Keratinocyte (primary cell): ENCODE results near the gene C17orf58. TPM values are rescaled to one million over a fixed set of nuclear protein-coding genes. Genes with fewer than 3 reads are reported as not detected.

ENCODE experiments used
- DNase-seq: peaks from one replicate; pipeline ENCODE4 v3.0.0-alpha.2; 2011; ENCODE audit warnings: low read depth, missing footprints, low spot score
- FAIRE-seq: peaks from 2 replicates; lab custom pipeline; 2011; peaks lifted over from hg19 to GRCh38; lab: Jason Lieb, UNC
- H2AFZ ChIP-seq: 2 replicates; pipeline ENCODE4 v1.6.0; 2012; ENCODE audit warnings: low read length, control low read depth, inconsistent platforms; ENCODE audit not compliant: control insufficient read depth
- H3K27ac ChIP-seq: 2 replicates; pipeline ENCODE4 v1.5.1; 2011; ENCODE audit warnings: low read length; ENCODE audit not compliant: control insufficient read depth, insufficient read depth
- H3K27me3 ChIP-seq: 3 replicates; pipeline ENCODE4 v1.6.0; 2011; ENCODE audit warnings: low read length; ENCODE audit not compliant: control insufficient read depth, insufficient read depth; ENCODE audit errors: extremely low read depth
- H3K36me3 ChIP-seq, 2 experiments: 2 replicates in 1 of 2; 3 replicates in 1 of 2; pipeline ENCODE4 v1.5.1; 2011; ENCODE audit warnings: low read length in 2 of 2, mild to moderate bottlenecking in 1 of 2; ENCODE audit not compliant: control insufficient read depth in 2 of 2, insufficient read depth in 2 of 2; ENCODE audit errors: extremely low read depth in 1 of 2
- H3K4me1 ChIP-seq: 3 replicates; pipeline ENCODE4 v1.5.1; 2011; ENCODE audit warnings: low read length; ENCODE audit not compliant: control insufficient read depth, insufficient read depth; ENCODE audit errors: extremely low read depth
- H3K4me2 ChIP-seq: 3 replicates; pipeline ENCODE4 v1.6.0; 2011; ENCODE audit warnings: low read depth, low read length; ENCODE audit not compliant: control insufficient read depth, insufficient read depth; ENCODE audit errors: extremely low read depth
- H3K4me3 ChIP-seq, 3 experiments: fragments of 200-600 bp in 1 of 3; sonication (generic) in 1 of 3; 2 replicates in 2 of 3; 3 replicates in 1 of 3; pipeline ENCODE4 v1.5.1; 2011 to 2016; ENCODE audit warnings: low read length in 3 of 3, mild to moderate bottlenecking in 3 of 3, control low read depth in 2 of 3, inconsistent platforms in 1 of 3, low read depth in 1 of 3, mixed read lengths in 1 of 3, mixed run types in 1 of 3, moderate library complexity in 1 of 3; ENCODE audit not compliant: control insufficient read depth in 2 of 3, insufficient read depth in 2 of 3; ENCODE audit errors: extremely low read depth in 1 of 3
- H3K79me2 ChIP-seq: 2 replicates; pipeline ENCODE4 v1.6.0; 2012; ENCODE audit warnings: low read length; ENCODE audit not compliant: control insufficient read depth, insufficient read depth
- H3K9ac ChIP-seq: 3 replicates; pipeline ENCODE4 v1.6.0; 2011; ENCODE audit warnings: low read length; ENCODE audit not compliant: control insufficient read depth, insufficient read depth; ENCODE audit errors: extremely low read depth
- H3K9me1 ChIP-seq: 3 replicates; pipeline ENCODE4 v1.6.0; 2011; ENCODE audit warnings: low read length; ENCODE audit not compliant: control insufficient read depth, insufficient read depth; ENCODE audit errors: extremely low read depth
- H3K9me3 ChIP-seq: 2 replicates; pipeline ENCODE4 v1.5.1; 2012; ENCODE audit warnings: low read depth, low read length; ENCODE audit not compliant: control insufficient read depth
- H4K20me1 ChIP-seq: 3 replicates; pipeline ENCODE4 v1.6.0; 2011; ENCODE audit warnings: low read length; ENCODE audit not compliant: control insufficient read depth, insufficient read depth; ENCODE audit errors: extremely low read depth
- CTCF ChIP-seq, 3 experiments: IDR thresholded peaks in 1 of 3; conservative IDR thresholded peaks in 1 of 3; optimal IDR thresholded peaks in 1 of 3; 2 replicates in 2 of 3; 3 replicates in 1 of 3; pipeline versions ENCODE3 to v1.5.1; 2011; ENCODE audit warnings: low read length in 3 of 3, mild to moderate bottlenecking in 3 of 3, moderate library complexity in 2 of 3, control low read depth in 1 of 3, inconsistent platforms in 1 of 3; ENCODE audit not compliant: insufficient read depth in 2 of 3; ENCODE audit errors: extremely low read depth in 1 of 3
- EZH2 ChIP-seq: IDR thresholded peaks from one replicate; pipeline ENCODE4 v1.6.1; 2012; ENCODE audit warnings: inconsistent platforms, mild to moderate bottlenecking, low read length, moderate library complexity
- dilution Hi-C: fragments of 300-500 bp; cut with MboI; formaldehyde crosslinking; loops from one replicate; pipeline ENCODE4 v1.7.0; 2020; ENCODE audit warnings: low sequenced_read_pairs; ENCODE audit not compliant: extremely low pct_ligation_motif_present
- polyA plus RNA-seq, 5 experiments: library from polyadenylated mRNA; depleted of rRNA in 3 of 5; stranded (reverse) in 3 of 5; stranded (forward) in 1 of 5; unstranded in 1 of 5; fragments of >200 nt; gene quantifications; 1 replicate in 1 of 5; 2 replicates in 3 of 5; 3 replicates in 1 of 5; pipeline versions ENCODE4 v1.2.1 to v1.2.3, GENCODE V29; 2011 to 2012; ENCODE audit warnings: missing spikeins in 2 of 5, low read depth in 1 of 5, low replicate concordance in 1 of 5

C17orf58 gene
- polyA plus RNA-seq, 1 donor (not counting 4 experiments of a cell fraction or from before 2014, with no cell fraction given): 6.1 TPM

- H4K20me1 ChIP-seq: no peaks in the 10 kb centered on the region
- H3K4me1 ChIP-seq: peaks cover 1% of the 10 kb centered on the region
- DNase-seq: no peak
- H3K9me1 ChIP-seq: no peaks in the 10 kb centered on the region
- TF ChIP-seq CTCF (optimal IDR thresholded peaks at IDR 0.05 in 1 of 3, IDR thresholded peaks at IDR 0.05 in 1 of 3, conservative IDR thresholded peaks at IDR 0.05 in 1 of 3; ENCODE audit: extremely low read depth in 1 of 3, insufficient read depth in 2 of 3, low read length in 3 of 3): no peak
- TF ChIP-seq EZH2: no peak
- no peaks in the 10 kb centered on the region for H3K79me2 ChIP-seq
- H3K27ac ChIP-seq: no peak overlapping the region
- H3K4me2 ChIP-seq: no peak overlapping the region
- H3K9me3 ChIP-seq: no peaks in the 10 kb centered on the region
- no peak overlapping the region for H2AFZ ChIP-seq
- no peak for FAIRE-seq
- dilution Hi-C loops: no loop called here
- no peak overlapping the region for H3K4me3 ChIP-seq
- H3K36me3 ChIP-seq: no peaks in the 10 kb centered on the region
- H3K27me3 ChIP-seq: no peaks in the 10 kb centered on the region
- no peak overlapping the region for H3K9ac ChIP-seq
These were observed 18.9 kb upstream of the C17orf58 start for GRCh38 chr17:68015081-68015723.

- no peak overlapping the region for H3K27ac ChIP-seq
- H3K9me3 ChIP-seq: no peaks in the 10 kb centered on the region
- H3K36me3 ChIP-seq: no peaks in the 10 kb centered on the region
- no peaks in the 10 kb centered on the region for H4K20me1 ChIP-seq
- H3K4me3 ChIP-seq: no peak overlapping the region
- H3K9ac ChIP-seq: no peak overlapping the region
- no peak overlapping the region for H2AFZ ChIP-seq
- no peak for TF ChIP-seq EZH2
- TF ChIP-seq CTCF (optimal IDR thresholded peaks at IDR 0.05 in 1 of 3, IDR thresholded peaks at IDR 0.05 in 1 of 3, conservative IDR thresholded peaks at IDR 0.05 in 1 of 3; ENCODE audit: extremely low read depth in 1 of 3, insufficient read depth in 2 of 3, low read length in 3 of 3): no peak
- H3K79me2 ChIP-seq: no peaks in the 10 kb centered on the region
- H3K4me1 ChIP-seq: no peaks in the 10 kb centered on the region
- H3K4me2 ChIP-seq: no peak overlapping the region
- no peaks in the 10 kb centered on the region for H3K9me1 ChIP-seq
- DNase-seq (no peak), FAIRE-seq (no peak)
- H3K27me3 ChIP-seq: no peaks in the 10 kb centered on the region
- dilution Hi-C loops: no loop called here
These were observed 17.1 kb upstream of the C17orf58 start for GRCh38 chr17:68013385-68013784.
